Limb (tissue), 2 donors: ENCODE data around the gene MOCOS.

Experiments used
- DNase-seq, 2 donors: peaks; one replicate each; pipeline ENCODE4 v3.0.0-alpha.2; 2016; ENCODE audit errors: extremely low spot score in 2 of 2

MOCOS gene

GRCh38 chr18:36271153-36271552 lies 83.9 kb downstream of the MOCOS start:
- no peak for DNase-seq

- no peak for DNase-seq
Observed at GRCh38 chr18:36273347-36273746, 86.0 kb downstream of the MOCOS start.

GRCh38 chr18:36274083-36274715 lies 86.9 kb downstream of the MOCOS start:
- no peak for DNase-seq

- DNase-seq: no peak
Observed at GRCh38 chr18:36275561-36275960, 88.3 kb downstream of the MOCOS start.

- no peak for DNase-seq
Observed at GRCh38 chr18:36279001-36279400, 91.7 kb downstream of the MOCOS start.

GRCh38 chr18:36281936-36282335 lies 94.6 kb downstream of the MOCOS start:
- DNase-seq: no peak

GRCh38 chr18:36283448-36283847 lies 96.2 kb downstream of the MOCOS start:
- no peak for DNase-seq

GRCh38 chr18:36284268-36284667 lies 97.0 kb downstream of the MOCOS start:
- DNase-seq: no peak

GRCh38 chr18:36284671-36285295 lies 97.5 kb downstream of the MOCOS start:
- DNase-seq: peak; percentile 44 to 83

GRCh38 chr18:36287653-36288052 lies 100.4 kb downstream of the MOCOS start:
- no peak for DNase-seq

GRCh38 chr18:36288689-36289088 lies 101.4 kb downstream of the MOCOS start:
- DNase-seq: no peak

- DNase-seq: no peak
Observed at GRCh38 chr18:36294031-36294430, 106.7 kb downstream of the MOCOS start.

GRCh38 chr18:36295214-36295613 lies 107.9 kb downstream of the MOCOS start:
- DNase-seq: no peak

GRCh38 chr18:36295880-36296301 lies 108.6 kb downstream of the MOCOS start:
- DNase-seq: no peak

GRCh38 chr18:36296650-36297416 lies 109.5 kb downstream of the MOCOS start:
- DNase-seq: peak; percentile 78 to 91

- peak; percentile 43 to 86 for DNase-seq
Observed at GRCh38 chr18:36297417-36298125, 110.3 kb downstream of the MOCOS start, which contains the start of gene FHOD3. FHOD3 (plus strand) TSS chr18:36297713; CDS start chr18:36297836, 123 bp downstream.

GRCh38 chr18:36298126-36298741 lies 110.9 kb downstream of the MOCOS start:
- peak in 1 of 2 donors; percentile 61 for DNase-seq

GRCh38 chr18:36299015-36299414 lies 111.7 kb downstream of the MOCOS start:
- DNase-seq: no peak

GRCh38 chr18:36300211-36300610 lies 112.9 kb downstream of the MOCOS start:
- no peak for DNase-seq

- no peak for DNase-seq
Observed at GRCh38 chr18:36301884-36302283, 114.6 kb downstream of the MOCOS start.

GRCh38 chr18:36302676-36303075 lies 115.4 kb downstream of the MOCOS start:
- no peak for DNase-seq
